H9 (cell line): ENCODE measurements around the gene FILIP1. TPM values are rescaled to one million over a fixed set of nuclear protein-coding genes. Genes with fewer than 3 reads are reported as not detected.

Experiments used
- DNase-seq: peaks from one replicate; pipeline ENCODE4 v3.0.0-alpha.2; 2017
- H2AFZ ChIP-seq: one replicate; pipeline ENCODE4 v1.6.1; 2013; ENCODE audit warnings: mild to moderate bottlenecking, low read length, control low read depth, moderate library complexity
- H2AK5ac ChIP-seq: 2 replicates; pipeline ENCODE4 v1.6.1; 2013; ENCODE audit warnings: low read length, control low read depth, mixed read lengths; ENCODE audit not compliant: insufficient read length
- H2BK120ac ChIP-seq: one replicate; pipeline ENCODE4 v1.6.1; 2013; ENCODE audit warnings: low read depth, mild to moderate bottlenecking, low read length, control low read depth, inconsistent platforms; ENCODE audit not compliant: poor library complexity, severe bottlenecking
- H2BK12ac ChIP-seq: 2 replicates; pipeline ENCODE4 v1.6.1; 2013; ENCODE audit warnings: low read length, control low read depth, mixed read lengths, low read depth; ENCODE audit not compliant: insufficient read length
- H2BK15ac ChIP-seq: 2 replicates; pipeline ENCODE4 v1.6.1; 2013; ENCODE audit warnings: low read depth, low read length, control low read depth
- H2BK20ac ChIP-seq: one replicate; pipeline ENCODE4 v1.6.1; 2013; ENCODE audit warnings: low read depth, mild to moderate bottlenecking, low read length, control low read depth, inconsistent platforms; ENCODE audit not compliant: poor library complexity, severe bottlenecking
- H2BK5ac ChIP-seq: 2 replicates; pipeline ENCODE4 v1.6.1; 2013; ENCODE audit warnings: low read length, control low read depth, mixed read lengths; ENCODE audit not compliant: insufficient read length
- H3K14ac ChIP-seq: 2 replicates; pipeline ENCODE4 v1.6.1; 2013; ENCODE audit warnings: low read length, control low read depth; ENCODE audit not compliant: insufficient read depth
- H3K18ac ChIP-seq: 2 replicates; pipeline ENCODE4 v1.6.1; 2013; ENCODE audit warnings: low read depth, mild to moderate bottlenecking, mixed read lengths, low read length, control low read depth; ENCODE audit not compliant: insufficient read length
- H3K23ac ChIP-seq: 2 replicates; pipeline ENCODE4 v1.6.1; 2013; ENCODE audit warnings: low read length, control low read depth, mixed read lengths, low read depth; ENCODE audit not compliant: insufficient read length
- H3K23me2 ChIP-seq: 2 replicates; pipeline ENCODE4 v1.6.1; 2013; ENCODE audit warnings: low read depth, mild to moderate bottlenecking, mixed read lengths, low read length, control low read depth; ENCODE audit not compliant: insufficient read length, poor library complexity, severe bottlenecking
- H3K27ac ChIP-seq: 2 replicates; pipeline ENCODE4 v1.5.1; 2013; ENCODE audit warnings: low read length, control low read depth, mixed read lengths, low read depth; ENCODE audit not compliant: insufficient read length
- H3K27me3 ChIP-seq: 2 replicates; pipeline ENCODE4 v1.6.1; 2013; ENCODE audit warnings: low read length, control low read depth, inconsistent platforms; ENCODE audit not compliant: insufficient read depth
- H3K4ac ChIP-seq: 2 replicates; pipeline ENCODE4 v1.6.1; 2013; ENCODE audit warnings: low read depth, mild to moderate bottlenecking, control low read depth, inconsistent platforms, low read length, moderate library complexity
- H3K4me1 ChIP-seq: 2 replicates; pipeline ENCODE4 v1.6.1; 2013; ENCODE audit warnings: low read length, control low read depth, inconsistent platforms; ENCODE audit not compliant: insufficient read depth
- H3K4me2 ChIP-seq: 2 replicates; pipeline ENCODE4 v1.6.1; 2013; ENCODE audit warnings: low read length, control low read depth, mixed read lengths; ENCODE audit not compliant: insufficient read length, insufficient read depth
- H3K56ac ChIP-seq: 2 replicates; pipeline ENCODE4 v1.6.1; 2013; ENCODE audit warnings: low read depth, mild to moderate bottlenecking, mixed read lengths, low read length, control low read depth; ENCODE audit not compliant: insufficient read length
- H3K79me1 ChIP-seq: 2 replicates; pipeline ENCODE4 v1.6.1; 2013; ENCODE audit warnings: low read depth, mild to moderate bottlenecking, moderate library complexity, low read length, control low read depth, inconsistent platforms; ENCODE audit not compliant: insufficient read depth, poor library complexity, severe bottlenecking
- H3K79me2 ChIP-seq: 2 replicates; pipeline ENCODE4 v1.6.1; 2013; ENCODE audit warnings: low read length, control low read depth, inconsistent platforms; ENCODE audit not compliant: insufficient read depth
- H3K9ac ChIP-seq: 2 replicates; pipeline ENCODE4 v1.6.1; 2013; ENCODE audit warnings: low read length, control low read depth, mixed read lengths; ENCODE audit not compliant: insufficient read length; ENCODE audit errors: extremely low read depth
- H3K9me3 ChIP-seq: one replicate; pipeline ENCODE4 v1.6.1; 2013; ENCODE audit warnings: low read depth, low read length, inconsistent platforms; ENCODE audit not compliant: control insufficient read depth
- H3T11ph ChIP-seq: one replicate; pipeline ENCODE4 v1.6.1; 2013; ENCODE audit warnings: mild to moderate bottlenecking, low read length, control low read depth, inconsistent platforms
- H4K20me1 ChIP-seq: one replicate; pipeline ENCODE4 v1.6.1; 2013; ENCODE audit not compliant: control insufficient read depth, insufficient read length, insufficient read depth
- H4K5ac ChIP-seq: 2 replicates; pipeline ENCODE4 v1.6.1; 2013; ENCODE audit warnings: low read depth, mild to moderate bottlenecking, mixed read lengths, low read length, control low read depth; ENCODE audit not compliant: insufficient read length
- H4K8ac ChIP-seq: replicated peaks from 2 replicates; pipeline ENCODE4 v1.6.1; 2013; ENCODE audit warnings: low read length, control low read depth, mixed read lengths, low read depth; ENCODE audit not compliant: insufficient read length
- H4K91ac ChIP-seq: 2 replicates; pipeline ENCODE4 v1.6.1; 2013; ENCODE audit warnings: low read depth, mild to moderate bottlenecking, moderate library complexity, mixed read lengths, low read length, control low read depth; ENCODE audit not compliant: insufficient read length
- H3K27ac Mint-ChIP-seq, 3 experiments: 2 replicates in 2 of 3; 3 replicates in 1 of 3; pipeline ENCODE4 v1.8.0; 2020 to 2021; ENCODE audit warnings: mixed read lengths in 3 of 3, mild to moderate bottlenecking in 1 of 3, moderate library complexity in 1 of 3
- H3K27me3 Mint-ChIP-seq: 2 replicates; pipeline ENCODE4 v1.8.0; 2021; ENCODE audit warnings: low read depth, mild to moderate bottlenecking, moderate library complexity, mixed read lengths
- H3K36me3 Mint-ChIP-seq, 3 experiments: 2 replicates in 2 of 3; 3 replicates in 1 of 3; pipeline ENCODE4 v1.8.0; 2020 to 2021; ENCODE audit warnings: low read depth in 3 of 3, mixed read lengths in 3 of 3; ENCODE audit not compliant: insufficient read depth in 1 of 3
- H3K4me1 Mint-ChIP-seq, 2 experiments: 2 replicates each; pipeline ENCODE4 v1.8.0; 2020; ENCODE audit warnings: mixed read lengths in 2 of 2
- H3K4me3 Mint-ChIP-seq, 2 experiments: 2 replicates in 1 of 2; 3 replicates in 1 of 2; pipeline ENCODE4 v1.8.0; 2020 to 2021; ENCODE audit warnings: mild to moderate bottlenecking in 2 of 2, mixed read lengths in 2 of 2, moderate library complexity in 1 of 2
- H3K9me3 Mint-ChIP-seq, 2 experiments: 2 replicates in 1 of 2; 3 replicates in 1 of 2; pipeline ENCODE4 v1.8.0; 2020; ENCODE audit warnings: mild to moderate bottlenecking in 2 of 2, mixed read lengths in 2 of 2, moderate library complexity in 1 of 2
- CTCF ChIP-seq: fragments of 200-600 bp; sonication (generic); conservative IDR thresholded peaks from 3 replicates; pipeline ENCODE4 v1.8.0; 2021; ENCODE audit warnings: antibody characterized with exemption, mild to moderate bottlenecking
- WGBS: extraction: QIAGEN DNeasy Blood & Tissue Kit; methylation state at CpG from one replicate; pipeline ENCODE4 v1.1.7; 2013; ENCODE audit warnings: missing lambda C conversion rate, low lambda C conversion rate, mixed read lengths; ENCODE audit not compliant: insufficient read length; ENCODE audit errors: extremely low coverage; 5-methylcytosine and 5-hydroxymethylcytosine counted together
- total RNA-seq: library from RNA; stranded (reverse); gene quantifications from 2 replicates; pipeline ENCODE4 v1.2.1, GENCODE V29; 2021

Gene FILIP1
- total RNA-seq, 1 experiment from 2014 or later, result 10.5 TPM

GRCh38 chr6:75280131-75280855 is 213.3 kb downstream of the FILIP1 start:
- no peaks in the 10 kb centered on the region for H3K27me3 Mint-ChIP-seq
- no peak for TF ChIP-seq CTCF
- Histone ChIP-seq H3K4me1 (peaks cover 19% of the 10 kb centered on the region; the same call in 1 of the 2 replicates), H3K23ac (no peak overlapping the region), H4K91ac (no peak overlapping the region), H2BK15ac (no peak overlapping the region), H3K79me2 (peaks cover 39% of the 10 kb centered on the region; the same call in 1 of the 2 replicates), H3K18ac (no peak overlapping the region), H3K79me1 (peaks cover 7% of the 10 kb centered on the region), H3K27ac (no peak overlapping the region), H4K5ac (no peak overlapping the region), H4K8ac (no peak overlapping the region), H2AFZ (no peak overlapping the region), H3K23me2 (no peaks in the 10 kb centered on the region), H3K14ac (no peak overlapping the region), H2BK120ac (no peak overlapping the region), H2BK5ac (no peak overlapping the region), H2BK20ac (no peak overlapping the region), H2AK5ac (no peak overlapping the region), H3T11ph (no peak overlapping the region), H3K4me2 (no peak overlapping the region), H4K20me1 (no peaks in the 10 kb centered on the region), H3K9me3 (no peaks in the 10 kb centered on the region), H3K56ac (no peak overlapping the region), H3K4ac (no peak overlapping the region), H2BK12ac (no peak overlapping the region), H3K9ac (no peak overlapping the region), H3K27me3 (no peaks in the 10 kb centered on the region)
- 100% methylated on average over 1 of the region's 4 CpGs for WGBS
- H3K9me3 Mint-ChIP-seq, result no peaks in the 10 kb centered on the region
- peaks cover 1 to 16% (median 8%) of the 10 kb centered on the region in 3 experiments; a peak in 4 of 7 replicates for H3K36me3 Mint-ChIP-seq
- peaks cover 53 to 54% of the 10 kb centered on the region in 2 experiments for H3K4me1 Mint-ChIP-seq
- no peak overlapping the region; a peak in 1 of 5 replicates for H3K4me3 Mint-ChIP-seq
- H3K27ac Mint-ChIP-seq, result peak overlapping the region; percentile 3 to 57 (median 16); a peak in 4 of 7 replicates
- no peak for DNase-seq
